IPS DF 6.9 (cell line): ENCODE measurements around the gene C1QTNF2.

Experiments
- DNase-seq: peaks from one replicate; pipeline ENCODE4 v3.0.0-alpha.2; 2013; ENCODE audit warnings: low read depth, low spot score
- H3K27ac ChIP-seq: one replicate; pipeline ENCODE4 v1.5.1; 2013; ENCODE audit warnings: low read length, control low read depth
- H3K27me3 ChIP-seq: 2 replicates; pipeline ENCODE4 v1.6.1; 2013; ENCODE audit warnings: mild to moderate bottlenecking, low read length; ENCODE audit not compliant: control insufficient read depth, insufficient read depth
- H3K36me3 ChIP-seq: 2 replicates; pipeline ENCODE4 v1.6.1; 2013; ENCODE audit warnings: low read length; ENCODE audit not compliant: control insufficient read depth, insufficient read depth
- H3K4me1 ChIP-seq: 2 replicates; pipeline ENCODE4 v1.6.1; 2013; ENCODE audit warnings: low read length; ENCODE audit not compliant: control insufficient read depth, insufficient read depth
- H3K4me3 ChIP-seq: 2 replicates; pipeline ENCODE4 v1.5.1; 2013; ENCODE audit warnings: mild to moderate bottlenecking, low read length
- H3K9me3 ChIP-seq: 2 replicates; pipeline ENCODE4 v1.6.1; 2013; ENCODE audit warnings: low read length, inconsistent platforms; ENCODE audit not compliant: control insufficient read depth, insufficient read depth
- WGBS: extraction: QIAGEN DNeasy Blood & Tissue Kit; methylation state at CpG from one replicate; pipeline ENCODE4 v1.1.7; 2013; ENCODE audit warnings: mixed read lengths, missing lambda C conversion rate; ENCODE audit not compliant: insufficient read length, insufficient coverage; 5-methylcytosine and 5-hydroxymethylcytosine counted together

The C1QTNF2 gene, protein sequence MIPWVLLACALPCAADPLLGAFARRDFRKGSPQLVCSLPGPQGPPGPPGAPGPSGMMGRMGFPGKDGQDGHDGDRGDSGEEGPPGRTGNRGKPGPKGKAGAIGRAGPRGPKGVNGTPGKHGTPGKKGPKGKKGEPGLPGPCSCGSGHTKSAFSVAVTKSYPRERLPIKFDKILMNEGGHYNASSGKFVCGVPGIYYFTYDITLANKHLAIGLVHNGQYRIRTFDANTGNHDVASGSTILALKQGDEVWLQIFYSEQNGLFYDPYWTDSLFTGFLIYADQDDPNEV

DNA sequence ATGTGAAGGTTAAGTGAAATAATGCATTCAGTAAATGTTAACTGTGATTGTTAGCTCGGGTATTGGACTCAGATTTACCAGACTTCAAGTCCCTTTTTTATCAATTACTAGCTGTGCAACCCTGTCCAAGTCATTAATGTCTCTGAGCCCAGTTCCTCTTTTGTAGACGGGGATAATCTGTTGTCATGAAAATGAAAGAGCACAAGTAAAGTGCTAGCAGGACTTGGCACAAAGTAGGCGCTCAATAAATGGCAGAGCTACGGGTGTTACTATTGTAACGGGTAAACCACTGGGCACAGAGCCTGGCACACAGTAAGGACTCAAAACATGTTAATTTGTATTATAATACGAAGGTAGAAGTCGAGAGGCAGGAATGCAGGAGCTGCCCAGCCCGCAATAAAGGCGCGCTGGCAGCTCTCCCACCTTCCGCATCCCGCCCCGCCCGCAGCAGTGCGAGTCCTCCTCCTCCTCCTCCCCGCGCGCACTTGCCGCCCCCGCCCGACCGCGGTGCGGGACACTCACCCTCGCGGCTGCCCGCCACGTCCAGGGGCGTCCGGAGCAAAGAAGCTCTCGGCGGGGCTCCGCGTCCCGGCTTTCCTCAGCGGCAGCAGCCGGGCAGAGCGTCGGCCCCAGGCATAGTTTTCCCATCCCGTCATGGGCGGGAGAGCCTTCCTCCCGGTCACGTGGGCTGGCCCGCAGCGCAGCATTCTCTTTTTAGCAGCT is at the start of gene C1QTNF2:
C1QTNF2 (minus strand) TSS at position 637 of the 723 bp plus-strand sequence. CDS start 15,615 bp downstream, outside the sequence.
- Histone ChIP-seq H3K27ac (no peak within 1 kb of the TSS), H3K27me3 (peaks cover 4% of the 10 kb centered on the region; the same call in 1 of the 2 replicates), H3K4me3 (peak within 1 kb of the TSS; percentile 68), H3K9me3 (no peaks in the 10 kb centered on the region), H3K4me1 (peaks cover 3% of the 10 kb centered on the region; the same call in 1 of the 2 replicates), H3K36me3 (no peaks in the 10 kb centered on the region)
- DNase-seq = no peak
- WGBS = no CpG with 5 or more reads among the region's 45 CpGs

DNA sequence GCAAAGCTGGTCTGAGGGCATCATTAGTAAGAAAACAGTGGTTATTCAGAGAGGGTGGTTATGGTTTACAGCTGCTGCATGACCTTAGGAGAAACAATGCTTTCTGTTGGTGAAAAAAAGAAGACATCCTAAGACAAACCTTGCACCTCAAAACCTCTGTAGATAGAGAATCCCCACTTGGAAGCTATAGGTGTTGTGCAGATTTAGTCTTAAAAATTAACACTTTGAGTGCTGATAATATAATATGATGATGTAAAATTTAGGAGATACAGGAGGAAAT is 49.8 kb upstream of the C1QTNF2 start:
- Histone ChIP-seq H3K4me1 (no peaks in the 10 kb centered on the region; the same call in 1 of the 2 replicates), H3K36me3 (peaks cover 4% of the 10 kb centered on the region; the same call in 1 of the 2 replicates), H3K9me3 (no peaks in the 10 kb centered on the region), H3K4me3 (no peak overlapping the region), H3K27ac (no peak overlapping the region), H3K27me3 (no peaks in the 10 kb centered on the region)
- no peak for DNase-seq

DNA sequence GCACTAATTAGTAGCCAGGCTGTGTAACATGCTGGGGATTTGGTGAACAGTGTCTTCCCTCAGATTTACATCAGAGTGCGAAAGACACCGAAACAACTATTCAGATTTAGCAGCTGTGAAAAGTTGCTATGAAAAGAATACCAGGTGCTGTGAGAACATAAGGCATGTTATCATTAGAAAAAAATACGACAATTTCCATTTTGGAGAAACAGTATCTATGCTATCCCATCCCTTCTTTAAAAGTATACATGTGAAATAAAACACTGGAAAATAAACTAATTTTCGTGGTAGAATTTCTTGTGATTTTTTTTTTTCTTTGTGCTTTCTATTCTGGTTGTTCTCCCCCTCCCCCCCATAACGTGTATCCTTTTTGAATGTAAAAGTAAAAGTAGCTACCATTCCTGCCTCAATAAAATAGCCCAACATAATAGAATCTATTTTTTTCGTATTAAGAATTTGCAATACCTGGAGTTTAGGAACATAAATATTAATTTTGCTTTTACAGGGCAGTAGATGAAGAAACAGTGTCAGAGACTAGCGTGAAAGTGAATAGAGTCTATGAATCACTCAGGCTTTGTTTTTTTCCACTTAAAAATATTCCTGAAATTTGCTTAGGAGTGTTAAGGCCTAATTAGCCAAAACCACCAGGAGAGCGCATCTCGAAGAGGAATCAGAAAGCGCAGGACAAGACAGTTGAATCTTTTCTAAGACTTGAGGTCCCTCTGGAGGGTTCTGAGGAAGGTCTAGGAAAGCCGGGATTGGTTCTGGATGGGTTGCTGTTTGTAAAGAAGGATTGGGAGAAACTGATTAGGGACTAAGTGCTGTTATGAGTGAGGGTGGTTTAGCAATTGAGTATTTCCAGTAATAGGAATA is 49.3 kb upstream of the C1QTNF2 start:
- H3K36me3 ChIP-seq = peaks cover 4% of the 10 kb centered on the region; the same call in 1 of the 2 replicates
- H3K4me3 ChIP-seq = peak overlapping the region; percentile 48; the same call in 1 of the 2 replicates
- H3K4me1 ChIP-seq = no peaks in the 10 kb centered on the region; the same call in 1 of the 2 replicates
- no peaks in the 10 kb centered on the region for H3K9me3 ChIP-seq
- no peak for DNase-seq
- no peak overlapping the region for H3K27ac ChIP-seq
- no CpG with 5 or more reads among the region's 11 CpGs for WGBS
- no peaks in the 10 kb centered on the region for H3K27me3 ChIP-seq

DNA sequence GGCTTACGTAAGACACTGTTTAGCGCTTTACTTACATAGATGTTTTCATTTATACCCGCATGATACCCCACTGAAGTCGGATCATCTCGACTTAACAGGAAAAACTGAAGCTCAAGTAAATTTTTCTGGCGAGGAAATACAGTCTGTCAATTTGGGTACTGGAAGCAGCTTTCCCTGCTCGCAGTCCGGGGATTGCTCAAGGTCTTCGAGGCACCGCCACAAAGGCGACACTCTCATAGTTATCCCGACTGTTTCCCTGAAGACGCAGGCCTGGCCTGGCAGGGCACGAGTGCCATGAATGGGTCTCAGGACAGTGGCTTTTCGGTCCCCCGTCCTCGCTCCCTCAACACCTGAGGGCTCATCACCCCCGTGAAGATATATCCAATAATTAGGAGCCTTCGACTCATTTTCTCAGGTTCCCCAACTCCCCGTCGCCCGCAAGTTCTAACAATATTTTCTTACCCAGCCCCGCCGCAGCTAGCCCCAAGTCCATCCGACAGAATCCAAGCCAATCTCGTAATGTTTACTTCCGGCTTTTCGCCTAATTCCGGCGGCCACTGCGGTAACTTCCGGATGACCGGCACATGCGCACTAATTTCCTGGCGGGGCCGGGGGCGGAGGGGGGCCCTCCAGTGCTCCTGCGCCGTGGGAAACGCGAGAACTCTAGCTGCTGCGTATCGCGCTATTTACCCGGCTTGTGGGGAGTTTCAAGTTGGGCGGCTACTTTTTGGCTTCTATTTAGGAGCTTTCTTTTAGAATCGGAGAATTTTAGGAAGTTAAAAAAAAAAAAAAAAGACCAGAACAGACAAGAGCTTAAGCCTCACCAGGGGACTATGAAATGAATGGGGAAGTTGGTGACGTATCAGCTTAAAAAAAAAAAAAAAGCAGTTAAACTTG is 48.4 kb upstream of the C1QTNF2 start, which contains the start of gene SLU7:
SLU7 (minus strand) TSS at position 521 of the 897 bp plus-strand sequence. CDS start 3,787 bp downstream, outside the sequence.
- peak within 1 kb of the TSS; percentile 87; the same call in 1 of the 2 replicates for H3K4me3 ChIP-seq

GRCh38 chr5:160399402-160400353 is 29.3 kb upstream of the C1QTNF2 start, which contains the start of gene FAM200C:
Gene FAM200C, minus strand, starts transcription at chr5:160400054. Its CDS starts 4,564 bp downstream, at chr5:160395490.
- H3K4me3 ChIP-seq = peak within 1 kb of the TSS; percentile 95
- H3K4me1 ChIP-seq = no peaks in the 10 kb centered on the region
- WGBS = no CpG with 5 or more reads among the region's 41 CpGs
- H3K27me3 ChIP-seq = no peaks in the 10 kb centered on the region
- DNase-seq = peak; percentile 79
- no peaks in the 10 kb centered on the region; the same call in 1 of the 2 replicates for H3K36me3 ChIP-seq
- H3K27ac ChIP-seq = no peak within 1 kb of the TSS
- H3K9me3 ChIP-seq = no peaks in the 10 kb centered on the region

More for the DNA sequence above, 48.4 kb upstream of the C1QTNF2 start, which contains the start of gene SLU7:
- peak; percentile 81 for DNase-seq
- no peaks in the 10 kb centered on the region; the same call in 1 of the 2 replicates for H3K4me1 ChIP-seq
- peaks cover 4% of the 10 kb centered on the region; the same call in 1 of the 2 replicates for H3K36me3 ChIP-seq
- H3K27ac ChIP-seq = no peak within 1 kb of the TSS
- no peaks in the 10 kb centered on the region for H3K9me3 ChIP-seq
- no peaks in the 10 kb centered on the region for H3K27me3 ChIP-seq
- WGBS = no CpG with 5 or more reads among the region's 48 CpGs

- DNase-seq = no peak
- Histone ChIP-seq H3K4me1 (no peaks in the 10 kb centered on the region), H3K27me3 (no peaks in the 10 kb centered on the region), H3K9me3 (no peaks in the 10 kb centered on the region), H3K27ac (no peak overlapping the region), H3K36me3 (no peaks in the 10 kb centered on the region; the same call in 1 of the 2 replicates), H3K4me3 (no peak overlapping the region)
- WGBS = no CpG with 5 or more reads among the region's 4 CpGs
Measured at GRCh38 chr5:160398806-160399205, 28.4 kb upstream of the C1QTNF2 start.

DNA sequence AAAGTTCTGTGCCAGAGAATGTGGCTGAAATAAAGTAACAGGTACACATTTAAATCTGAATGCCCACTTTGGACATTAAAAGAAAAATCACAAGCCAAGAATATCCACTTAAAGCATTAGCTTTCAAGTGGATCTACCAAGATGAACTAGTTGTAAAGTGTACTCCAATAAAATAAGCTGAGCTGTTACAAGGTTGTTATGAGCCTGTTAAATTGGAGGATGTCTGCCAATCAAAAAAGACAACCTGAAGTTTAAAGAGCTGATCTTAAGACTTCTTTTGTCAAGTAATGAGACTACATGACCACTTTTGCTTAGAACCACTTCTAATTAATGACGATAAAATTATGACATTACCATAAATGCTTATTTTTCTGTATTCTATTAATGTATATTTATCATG is 27.1 kb upstream of the C1QTNF2 start:
- no peak for DNase-seq
- no peak overlapping the region for H3K4me3 ChIP-seq
- no peaks in the 10 kb centered on the region for H3K36me3 ChIP-seq
- no peak overlapping the region for H3K27ac ChIP-seq
- no peaks in the 10 kb centered on the region for H3K4me1 ChIP-seq
- no peaks in the 10 kb centered on the region for H3K27me3 ChIP-seq
- WGBS = no CpG with 5 or more reads among the region's 1 CpG
- H3K9me3 ChIP-seq = no peaks in the 10 kb centered on the region

- H3K27me3 ChIP-seq = no peaks in the 10 kb centered on the region
- H3K27ac ChIP-seq = no peak overlapping the region
- H3K4me1 ChIP-seq = no peaks in the 10 kb centered on the region
- DNase-seq = no peak
- no peak overlapping the region for H3K4me3 ChIP-seq
- H3K9me3 ChIP-seq = no peaks in the 10 kb centered on the region
- H3K36me3 ChIP-seq = no peaks in the 10 kb centered on the region
- WGBS = no CpG with 5 or more reads among the region's 7 CpGs
Measured at GRCh38 chr5:160395111-160395510, 24.7 kb upstream of the C1QTNF2 start.
